ENCODE measurements around the gene SLC2A8.

GRCh38 chr9:127388037-127388855 lies 8.7 kb upstream of the SLC2A8 start:
- TF ChIP-seq, protein P1, sequence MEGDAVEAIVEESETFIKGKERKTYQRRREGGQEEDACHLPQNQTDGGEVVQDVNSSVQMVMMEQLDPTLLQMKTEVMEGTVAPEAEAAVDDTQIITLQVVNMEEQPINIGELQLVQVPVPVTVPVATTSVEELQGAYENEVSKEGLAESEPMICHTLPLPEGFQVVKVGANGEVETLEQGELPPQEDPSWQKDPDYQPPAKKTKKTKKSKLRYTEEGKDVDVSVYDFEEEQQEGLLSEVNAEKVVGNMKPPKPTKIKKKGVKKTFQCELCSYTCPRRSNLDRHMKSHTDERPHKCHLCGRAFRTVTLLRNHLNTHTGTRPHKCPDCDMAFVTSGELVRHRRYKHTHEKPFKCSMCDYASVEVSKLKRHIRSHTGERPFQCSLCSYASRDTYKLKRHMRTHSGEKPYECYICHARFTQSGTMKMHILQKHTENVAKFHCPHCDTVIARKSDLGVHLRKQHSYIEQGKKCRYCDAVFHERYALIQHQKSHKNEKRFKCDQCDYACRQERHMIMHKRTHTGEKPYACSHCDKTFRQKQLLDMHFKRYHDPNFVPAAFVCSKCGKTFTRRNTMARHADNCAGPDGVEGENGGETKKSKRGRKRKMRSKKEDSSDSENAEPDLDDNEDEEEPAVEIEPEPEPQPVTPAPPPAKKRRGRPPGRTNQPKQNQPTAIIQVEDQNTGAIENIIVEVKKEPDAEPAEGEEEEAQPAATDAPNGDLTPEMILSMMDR (IDR thresholded peaks at IDR 0.05), result no peak
- peak in 2 of 3 donors; percentile 45 to 68 for TF ChIP-seq POLR2AphosphoS5 (IDR thresholded peaks at IDR 0.05)
